ENCODE data around the gene UPK1A. TPM values are rescaled to one million over a fixed set of nuclear protein-coding genes. Genes with fewer than 3 reads are reported as not detected.
A peak's percentile ranks its signal among the peaks of the same experiment; 100 is the strongest.

The UPK1A gene
- total RNA-seq, 1 donor from 2014 or later: not detected

DNA sequence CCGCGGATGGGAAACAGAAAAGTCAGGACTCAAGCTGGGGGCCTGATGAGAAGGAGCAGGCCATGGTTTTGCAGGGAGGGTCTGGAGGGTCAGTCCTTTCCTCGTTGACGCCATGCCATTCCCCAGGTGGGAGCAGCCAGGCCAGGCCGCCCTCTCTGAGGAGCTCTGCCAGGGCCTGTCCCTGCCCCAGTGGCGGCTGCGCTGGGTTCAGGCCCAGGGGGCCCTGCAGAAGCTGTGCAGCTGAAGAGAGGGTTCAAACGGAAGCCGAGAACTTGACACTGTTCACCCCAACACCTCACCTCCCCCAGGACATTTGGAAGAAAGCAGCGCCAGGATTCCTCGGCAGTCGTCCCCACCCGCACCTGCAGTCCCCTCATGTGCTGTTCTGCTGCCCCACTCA lies 43.6 kb upstream of the UPK1A start:
- TF ChIP-seq, protein P1, sequence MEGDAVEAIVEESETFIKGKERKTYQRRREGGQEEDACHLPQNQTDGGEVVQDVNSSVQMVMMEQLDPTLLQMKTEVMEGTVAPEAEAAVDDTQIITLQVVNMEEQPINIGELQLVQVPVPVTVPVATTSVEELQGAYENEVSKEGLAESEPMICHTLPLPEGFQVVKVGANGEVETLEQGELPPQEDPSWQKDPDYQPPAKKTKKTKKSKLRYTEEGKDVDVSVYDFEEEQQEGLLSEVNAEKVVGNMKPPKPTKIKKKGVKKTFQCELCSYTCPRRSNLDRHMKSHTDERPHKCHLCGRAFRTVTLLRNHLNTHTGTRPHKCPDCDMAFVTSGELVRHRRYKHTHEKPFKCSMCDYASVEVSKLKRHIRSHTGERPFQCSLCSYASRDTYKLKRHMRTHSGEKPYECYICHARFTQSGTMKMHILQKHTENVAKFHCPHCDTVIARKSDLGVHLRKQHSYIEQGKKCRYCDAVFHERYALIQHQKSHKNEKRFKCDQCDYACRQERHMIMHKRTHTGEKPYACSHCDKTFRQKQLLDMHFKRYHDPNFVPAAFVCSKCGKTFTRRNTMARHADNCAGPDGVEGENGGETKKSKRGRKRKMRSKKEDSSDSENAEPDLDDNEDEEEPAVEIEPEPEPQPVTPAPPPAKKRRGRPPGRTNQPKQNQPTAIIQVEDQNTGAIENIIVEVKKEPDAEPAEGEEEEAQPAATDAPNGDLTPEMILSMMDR (IDR thresholded peaks at IDR 0.05; ENCODE audit: borderline replicate concordance): no peak
- Histone ChIP-seq H3K9me3 (replicated peaks) (no peaks in the 10 kb centered on the region), H3K36me3 (no peaks in the 10 kb centered on the region), H3K4me1 (peaks cover 1% of the 10 kb centered on the region), H3K27ac (replicated peaks) (no peak overlapping the region), H3K4me3 (no peak overlapping the region), H3K27me3 (ENCODE audit: low read depth) (no peaks in the 10 kb centered on the region)
- DNase-seq: no peak
- intact Hi-C loops (cut with micrococcal nuclease): no loop called here

DNA sequence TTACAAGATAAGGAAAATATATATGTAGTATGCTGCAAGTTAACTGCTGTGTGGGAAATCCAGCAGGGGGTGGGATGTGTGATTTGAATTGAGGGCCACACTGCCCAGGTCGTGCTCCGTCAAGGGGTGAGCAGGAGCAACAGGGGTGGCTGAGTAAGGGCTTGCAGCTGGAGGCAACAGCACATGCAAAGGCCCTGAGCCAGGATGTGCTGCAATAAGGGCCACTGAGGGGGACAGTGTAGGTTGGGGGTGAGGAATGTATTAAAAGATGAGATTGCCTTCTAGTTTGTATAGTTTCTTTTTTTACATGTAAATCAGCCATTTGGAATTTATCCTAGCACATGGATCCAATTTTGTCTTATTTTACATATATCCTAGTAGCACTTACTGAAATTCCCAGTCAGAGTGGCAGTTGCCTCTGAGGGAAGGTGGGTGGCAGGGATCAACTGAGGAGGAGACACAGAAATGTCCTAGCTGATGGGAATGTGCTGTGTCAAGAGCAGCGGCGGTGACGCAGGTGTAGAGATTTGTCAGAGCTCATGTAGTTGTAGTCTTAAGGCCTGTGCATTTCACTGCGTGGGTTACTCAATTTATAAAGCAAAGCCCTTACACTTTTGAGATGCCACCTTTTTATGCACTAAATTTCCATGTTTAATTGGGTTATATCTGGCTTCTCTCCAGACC lies 42.8 kb upstream of the UPK1A start:
- H3K9me3 ChIP-seq (replicated peaks): no peaks in the 10 kb centered on the region
- no peak for DNase-seq
- no peaks in the 10 kb centered on the region for H3K27me3 ChIP-seq (ENCODE audit: low read depth)
- H3K4me3 ChIP-seq: no peak overlapping the region
- no peak overlapping the region for H3K27ac ChIP-seq (replicated peaks)
- H3K4me1 ChIP-seq: peaks cover 8% of the 10 kb centered on the region
- H3K36me3 ChIP-seq: no peaks in the 10 kb centered on the region
- TF ChIP-seq, protein P1 (IDR thresholded peaks at IDR 0.05; ENCODE audit: borderline replicate concordance): no peak
- intact Hi-C loops (cut with micrococcal nuclease): no loop called here

DNA sequence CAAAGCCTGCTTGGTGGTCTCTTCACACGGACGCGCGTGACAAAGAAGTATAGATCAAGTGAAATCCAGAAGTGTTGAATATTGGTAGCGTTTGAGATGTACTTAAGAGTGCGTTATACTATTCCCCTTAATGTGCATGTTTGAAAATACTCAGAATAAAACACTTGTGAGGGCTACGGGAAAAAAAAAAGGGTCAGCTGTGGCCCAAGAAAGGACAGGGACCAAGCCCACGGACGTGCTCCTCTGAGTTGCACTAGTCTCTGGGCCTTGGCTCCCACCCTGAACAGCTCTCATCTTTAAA lies 38.1 kb upstream of the UPK1A start:
- Histone ChIP-seq H3K4me3 (peak overlapping the region; percentile 91), H3K36me3 (peaks cover 32% of the 10 kb centered on the region), H3K9me3 (replicated peaks) (no peaks in the 10 kb centered on the region), H3K27me3 (ENCODE audit: low read depth) (no peaks in the 10 kb centered on the region), H3K27ac (replicated peaks) (peak overlapping the region; percentile 91), H3K4me1 (peaks cover 30% of the 10 kb centered on the region)
- no peak for DNase-seq
- intact Hi-C loops (cut with micrococcal nuclease): no loop called here
- TF ChIP-seq, protein P1 (IDR thresholded peaks at IDR 0.05; ENCODE audit: borderline replicate concordance): no peak

DNA sequence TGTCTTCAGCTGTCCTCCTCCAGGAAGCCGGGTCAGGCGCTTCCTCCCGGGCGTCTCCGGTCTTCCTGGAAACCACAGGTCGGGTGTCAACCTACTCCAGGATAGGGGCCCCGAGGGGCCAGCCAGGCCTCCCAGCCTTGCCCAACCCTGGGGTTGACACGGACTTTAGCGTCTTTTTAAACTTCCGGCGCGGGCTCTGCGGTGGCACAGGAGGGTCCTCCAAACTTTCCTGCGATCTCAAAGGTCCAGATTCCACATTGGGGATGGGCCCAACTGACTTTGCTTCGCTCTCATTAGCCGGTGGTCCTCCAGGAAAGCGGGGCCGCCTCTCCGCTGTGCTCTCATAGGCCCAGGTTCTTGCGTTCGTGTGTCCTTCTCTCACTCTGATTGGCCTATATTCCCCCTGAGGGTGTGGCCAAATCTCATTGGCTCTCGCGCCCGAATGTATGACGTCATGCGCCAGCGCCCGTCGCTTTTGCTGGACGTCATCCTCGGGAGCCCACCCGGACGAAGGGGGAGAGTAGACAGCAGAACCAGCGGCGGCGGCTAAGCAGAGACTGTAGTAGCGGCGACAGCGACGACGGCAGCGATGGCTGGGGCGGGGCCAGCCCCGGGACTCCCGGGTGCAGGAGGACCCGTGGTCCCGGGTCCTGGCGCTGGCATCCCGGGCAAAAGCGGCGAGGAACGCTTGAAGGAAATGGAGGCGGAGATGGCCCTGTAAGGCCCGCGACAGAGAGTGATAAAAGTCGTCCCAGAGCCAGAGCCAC lies 37.6 kb upstream of the UPK1A start, which contains the start of gene RBM42:
Gene RBM42 (plus strand): TSS at position 472 of the 767 bp plus-strand sequence. CDS start 118 bp downstream, at position 590.
- Histone ChIP-seq H3K27ac (replicated peaks) (peak within 1 kb of the TSS; percentile 91), H3K4me1 (peaks cover 30% of the 10 kb centered on the region), H3K4me3 (peak within 1 kb of the TSS; percentile 91), H3K27me3 (ENCODE audit: low read depth) (no peaks in the 10 kb centered on the region), H3K36me3 (peaks cover 37% of the 10 kb centered on the region), H3K9me3 (replicated peaks) (no peaks in the 10 kb centered on the region)
- DNase-seq: peak; percentile 95
- intact Hi-C loops (cut with micrococcal nuclease): no loop called here
- TF ChIP-seq, protein P1 (IDR thresholded peaks at IDR 0.05; ENCODE audit: borderline replicate concordance): no peak

DNA sequence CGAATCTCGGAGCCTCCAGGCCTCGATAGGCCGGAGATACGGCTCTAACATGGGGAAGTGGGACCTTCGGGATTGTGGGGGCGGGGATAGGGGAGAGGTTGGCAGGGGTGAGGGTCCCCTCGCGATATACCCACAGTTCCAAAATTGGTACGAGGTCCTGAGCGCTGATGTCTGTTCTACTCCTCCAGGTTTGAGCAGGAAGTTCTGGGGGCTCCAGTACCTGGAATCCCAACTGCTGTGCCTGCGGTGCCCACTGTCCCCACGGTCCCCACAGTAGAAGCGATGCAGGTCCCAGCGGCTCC lies 37.0 kb upstream of the UPK1A start:
- DNase-seq: no peak
- Histone ChIP-seq H3K27ac (replicated peaks) (peak overlapping the region; percentile 91), H3K4me1 (peaks cover 30% of the 10 kb centered on the region), H3K36me3 (peaks cover 42% of the 10 kb centered on the region), H3K9me3 (replicated peaks) (no peaks in the 10 kb centered on the region), H3K27me3 (ENCODE audit: low read depth) (no peaks in the 10 kb centered on the region), H3K4me3 (peak overlapping the region; percentile 91)
- intact Hi-C loops (cut with micrococcal nuclease): no loop called here
- TF ChIP-seq, protein P1 (IDR thresholded peaks at IDR 0.05; ENCODE audit: borderline replicate concordance): no peak
